Measurements from ENCODE around the gene HOXC11.

DNA sequence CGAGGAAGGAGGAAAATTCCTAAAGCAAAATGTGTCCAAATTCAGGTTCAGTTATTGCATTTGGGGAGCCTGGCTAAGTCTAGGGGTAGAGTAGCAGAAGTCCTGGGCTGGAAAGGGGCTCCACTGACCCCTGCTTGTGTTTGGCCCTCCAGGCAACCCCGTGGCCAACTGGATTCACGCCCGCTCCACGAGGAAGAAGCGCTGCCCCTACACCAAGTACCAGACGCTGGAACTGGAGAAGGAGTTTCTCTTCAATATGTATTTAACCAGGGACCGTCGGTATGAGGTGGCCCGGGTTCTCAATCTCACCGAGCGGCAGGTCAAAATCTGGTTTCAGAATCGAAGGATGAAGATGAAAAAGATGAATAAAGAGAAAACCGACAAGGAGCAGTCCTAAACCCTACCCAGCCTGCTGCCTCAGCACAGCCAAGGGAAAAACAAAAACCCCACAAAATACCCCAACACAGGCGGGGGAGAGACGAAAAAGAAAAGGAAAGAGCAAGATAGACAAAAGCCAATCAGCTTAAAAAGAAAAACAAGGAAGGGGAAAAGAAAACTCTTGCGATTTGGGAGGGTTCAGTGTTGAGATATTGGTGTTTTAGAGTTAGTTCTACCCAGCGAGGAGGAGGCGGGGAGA is 29.5 kb downstream of the HOXC11 start:
- no peak for TF ChIP-seq POLR2AphosphoS5 (IDR thresholded peaks at IDR 0.05)
- TF ChIP-seq, protein P1, sequence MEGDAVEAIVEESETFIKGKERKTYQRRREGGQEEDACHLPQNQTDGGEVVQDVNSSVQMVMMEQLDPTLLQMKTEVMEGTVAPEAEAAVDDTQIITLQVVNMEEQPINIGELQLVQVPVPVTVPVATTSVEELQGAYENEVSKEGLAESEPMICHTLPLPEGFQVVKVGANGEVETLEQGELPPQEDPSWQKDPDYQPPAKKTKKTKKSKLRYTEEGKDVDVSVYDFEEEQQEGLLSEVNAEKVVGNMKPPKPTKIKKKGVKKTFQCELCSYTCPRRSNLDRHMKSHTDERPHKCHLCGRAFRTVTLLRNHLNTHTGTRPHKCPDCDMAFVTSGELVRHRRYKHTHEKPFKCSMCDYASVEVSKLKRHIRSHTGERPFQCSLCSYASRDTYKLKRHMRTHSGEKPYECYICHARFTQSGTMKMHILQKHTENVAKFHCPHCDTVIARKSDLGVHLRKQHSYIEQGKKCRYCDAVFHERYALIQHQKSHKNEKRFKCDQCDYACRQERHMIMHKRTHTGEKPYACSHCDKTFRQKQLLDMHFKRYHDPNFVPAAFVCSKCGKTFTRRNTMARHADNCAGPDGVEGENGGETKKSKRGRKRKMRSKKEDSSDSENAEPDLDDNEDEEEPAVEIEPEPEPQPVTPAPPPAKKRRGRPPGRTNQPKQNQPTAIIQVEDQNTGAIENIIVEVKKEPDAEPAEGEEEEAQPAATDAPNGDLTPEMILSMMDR (IDR thresholded peaks at IDR 0.05): no peak

Measured in gastroesophageal sphincter (tissue), 3 donors.